GM18526 (cell line): ENCODE measurements around the gene TBCB.

Experiments used
- POLR2A ChIP-seq: IDR thresholded peaks from 3 replicates; pipeline ENCODE4 v1.6.1; 2011; ENCODE audit not compliant: insufficient read length; ENCODE audit errors: extremely low read depth

Gene TBCB

DNA sequence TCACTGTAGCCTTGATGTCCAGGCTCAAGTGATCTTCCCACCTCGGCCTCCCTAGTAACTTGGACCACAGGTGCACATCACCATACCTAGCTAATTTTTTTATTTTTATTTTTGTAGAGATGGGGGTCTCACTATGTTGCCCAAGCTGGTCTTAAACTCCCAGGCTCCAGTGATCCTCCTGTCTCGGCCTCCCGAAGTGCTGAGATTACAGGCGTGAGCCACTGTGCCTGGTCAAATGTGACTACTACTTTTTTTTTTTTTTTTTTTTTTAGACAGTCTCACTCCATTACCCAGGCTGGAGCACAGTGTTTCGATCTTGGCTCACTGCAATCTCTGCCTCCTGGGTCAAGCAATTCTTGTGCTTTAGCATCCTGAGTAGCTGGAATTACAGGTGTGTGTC is 57.6 kb downstream of the TBCB start:
- TF ChIP-seq POLR2A = no peak
